NK-92 (cell line): ENCODE results near the gene OTUD3.
"Not testable (repeated sequence)": the region's sequence is repeated elsewhere in the genome, so short reads cannot be mapped to it uniquely, and the experiment has no call there.

Source experiments
- DNase-seq: peaks from one replicate; lab custom pipeline; 2025; ENCODE audit not compliant: unreplicated experiment; lab: John Stamatoyannopoulos, UW

Gene OTUD3

DNA sequence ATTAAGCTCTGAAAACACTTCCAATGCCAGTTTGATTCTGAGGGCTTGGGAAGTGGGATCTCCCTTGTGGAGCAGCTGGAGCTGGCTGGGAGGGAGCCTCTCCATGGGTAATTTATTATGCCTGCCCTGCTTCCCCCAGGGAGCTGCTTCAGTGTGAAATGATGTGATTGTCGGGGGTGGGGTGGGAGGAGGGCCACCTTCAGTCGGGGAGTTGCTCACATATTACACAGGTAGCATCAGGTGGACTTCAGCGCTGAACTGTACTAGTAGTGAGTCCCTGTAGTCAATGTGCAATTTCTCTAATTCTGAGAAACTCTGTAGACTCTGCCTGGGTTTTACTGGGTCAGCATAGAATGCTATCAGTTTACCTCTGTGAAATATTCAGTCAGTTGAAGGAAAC, 28.5 kb downstream of the OTUD3 start:
- no peak for DNase-seq

DNA sequence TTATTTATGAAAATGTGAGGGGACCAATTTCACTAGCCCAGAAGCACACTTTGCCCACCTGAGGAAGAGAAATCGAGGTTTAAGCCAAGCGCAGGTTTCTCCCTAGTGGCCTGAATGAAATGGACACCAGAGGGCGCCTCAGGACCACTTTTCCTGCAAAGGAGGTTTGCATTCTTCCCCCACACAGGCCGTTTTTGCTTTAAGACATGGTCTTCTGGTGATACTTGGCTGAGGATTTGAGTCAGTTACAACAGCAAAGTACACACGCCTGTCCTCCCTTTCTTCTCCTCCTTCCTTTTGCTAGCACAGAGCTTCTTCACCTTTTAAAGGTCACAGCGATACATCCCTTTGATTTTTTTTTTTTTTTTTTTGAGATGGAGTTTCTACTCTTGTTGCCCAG, 35.9 kb downstream of the OTUD3 start:
- DNase-seq, result no peak

GRCh38 chr1:19920132-19920710, 38.0 kb downstream of the OTUD3 start:
- no peak for DNase-seq

- DNase-seq, result no peak
Observed at GRCh38 chr1:19921310-19921709, 39.1 kb downstream of the OTUD3 start.

DNA sequence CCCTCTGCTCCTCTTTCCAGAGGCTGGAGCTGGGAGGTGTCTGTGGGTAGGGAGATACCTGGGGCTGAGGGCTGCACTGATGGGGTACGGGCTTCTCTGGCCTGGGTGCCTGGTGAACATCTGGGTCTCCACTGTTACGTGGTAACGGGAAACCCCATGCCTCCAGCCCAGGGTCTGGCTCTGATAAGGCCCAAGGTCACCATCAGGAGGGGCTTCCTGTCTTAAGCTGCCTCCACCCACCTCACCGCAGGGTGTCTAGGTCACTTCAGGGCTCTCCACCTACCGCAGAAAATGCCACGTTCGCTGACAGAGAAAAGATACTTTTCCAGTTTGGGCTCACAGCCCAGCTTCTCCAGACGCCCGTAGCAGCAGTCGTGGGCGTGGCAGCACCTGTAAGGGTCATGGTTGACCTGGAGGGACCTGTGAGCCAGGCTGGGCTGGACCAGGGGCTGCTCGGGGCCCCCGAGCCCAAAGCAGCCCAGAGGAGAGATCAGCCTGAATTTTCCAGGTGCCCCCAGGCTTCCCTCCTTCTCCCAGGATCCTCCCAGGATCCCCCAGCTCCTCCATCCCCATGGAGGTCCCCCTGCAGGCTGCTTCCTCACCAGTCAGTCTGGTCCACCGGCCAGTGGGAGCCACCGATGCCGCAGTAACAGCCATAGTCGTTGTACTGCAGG, 40.0 kb downstream of the OTUD3 start:
- DNase-seq, result no peak

GRCh38 chr1:19923137-19923952, 41.1 kb downstream of the OTUD3 start, which contains the start of gene PLA2G2E:
Gene PLA2G2E, minus strand, starts transcription at chr1:19923617. Its CDS starts 58 bp downstream, at chr1:19923559.
- DNase-seq, result no peak

GRCh38 chr1:19923953-19924346, 41.8 kb downstream of the OTUD3 start:
- DNase-seq, result no peak

DNA sequence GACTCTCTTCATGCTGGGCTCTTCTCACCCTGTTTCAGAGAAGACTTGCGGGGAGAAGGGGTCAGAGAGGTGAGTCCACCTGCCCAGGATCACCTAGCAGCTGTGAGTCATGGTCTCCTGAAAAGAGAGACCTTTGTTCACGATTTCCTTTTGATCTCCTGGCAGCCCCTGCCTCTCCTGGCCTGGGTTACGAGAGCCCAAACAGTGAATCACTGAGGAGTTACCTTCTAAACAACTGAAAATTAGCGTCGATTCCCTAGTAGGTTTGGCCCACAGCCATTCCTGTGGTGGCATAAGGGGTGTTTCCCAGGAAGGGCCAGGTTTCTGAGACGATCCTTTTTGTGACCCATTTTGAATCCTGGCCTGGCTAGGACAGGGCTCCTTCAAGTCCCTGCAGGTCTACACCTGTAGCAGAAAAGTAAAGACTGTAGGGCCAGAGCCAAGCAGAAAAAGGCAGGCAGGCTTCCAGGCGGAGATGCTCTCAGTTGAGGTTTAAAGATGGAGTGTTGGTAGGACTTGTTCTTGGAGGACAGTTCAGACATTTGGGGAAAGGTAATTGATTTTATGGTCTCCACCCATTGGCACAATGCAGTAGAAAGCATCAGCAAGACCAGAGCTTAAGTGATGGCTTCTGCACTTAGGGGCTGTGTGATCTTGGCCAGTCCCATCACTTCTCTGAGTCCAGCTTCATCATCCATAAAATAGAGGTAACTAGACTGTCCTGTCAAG, 43.3 kb downstream of the OTUD3 start:
- no peak for DNase-seq

GRCh38 chr1:19926296-19927129, 44.3 kb downstream of the OTUD3 start:
- DNase-seq, result no peak

- not testable (repeated sequence) for DNase-seq
Observed at GRCh38 chr1:19927130-19927421, 44.9 kb downstream of the OTUD3 start.

- no peak for DNase-seq
Observed at GRCh38 chr1:19932866-19933265, 50.7 kb downstream of the OTUD3 start.

GRCh38 chr1:19934336-19934735, 52.1 kb downstream of the OTUD3 start:
- no peak for DNase-seq

- DNase-seq, result no peak
Observed at GRCh38 chr1:19936061-19936750, 54.0 kb downstream of the OTUD3 start.

DNA sequence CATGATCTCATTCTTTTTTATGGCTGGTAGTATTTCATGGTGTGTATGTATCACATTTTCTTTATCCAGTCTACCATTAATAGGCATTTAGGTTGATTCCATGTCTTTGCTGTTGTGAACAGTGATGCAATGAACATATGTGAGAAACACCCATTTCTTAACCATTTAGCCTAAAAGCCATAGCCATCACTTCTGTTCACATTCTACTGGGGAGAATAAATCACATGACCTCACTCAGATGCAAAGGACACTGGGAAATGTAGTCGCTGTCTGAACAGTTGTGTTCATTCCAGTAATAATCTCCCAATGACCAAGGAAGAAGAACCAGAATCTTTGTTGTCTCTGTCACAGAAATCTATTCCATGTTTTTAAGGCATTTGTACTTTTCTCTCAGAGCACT, 56.3 kb downstream of the OTUD3 start:
- no peak for DNase-seq

DNA sequence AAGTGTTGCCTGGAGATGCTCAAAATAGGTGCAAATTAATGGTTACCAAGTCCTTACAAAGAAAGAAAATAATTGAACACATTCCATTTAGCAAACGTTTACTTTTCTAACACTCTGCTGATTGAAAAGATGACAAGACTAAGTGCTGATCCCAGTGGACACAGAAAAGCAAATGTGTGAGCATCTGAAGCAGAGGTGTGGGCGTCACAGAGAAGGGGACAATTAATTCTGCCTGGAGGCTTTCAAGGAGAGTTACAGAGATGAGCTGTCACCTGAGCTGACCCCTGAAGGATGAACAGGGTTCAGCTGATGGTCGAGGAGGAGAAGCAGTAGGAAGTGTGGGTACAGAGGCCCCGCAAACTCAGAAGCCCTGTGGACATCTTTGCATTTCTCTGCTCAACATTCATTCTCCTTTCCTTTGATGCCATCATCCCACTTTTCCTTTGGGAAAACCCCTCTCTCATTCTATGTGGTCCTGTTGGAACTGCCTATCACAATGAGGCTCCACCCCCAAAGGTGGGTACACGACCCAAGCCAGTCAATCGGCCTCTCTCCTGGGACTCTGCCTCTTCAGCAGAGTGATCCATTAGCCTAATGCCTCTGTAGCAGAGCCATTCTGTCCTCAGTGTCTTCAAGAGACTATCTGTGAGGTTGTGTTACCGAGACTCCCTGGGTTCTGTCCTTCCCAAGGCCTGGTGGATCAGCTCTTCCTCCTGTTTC, 58.5 kb downstream of the OTUD3 start:
- no peak for DNase-seq

DNA sequence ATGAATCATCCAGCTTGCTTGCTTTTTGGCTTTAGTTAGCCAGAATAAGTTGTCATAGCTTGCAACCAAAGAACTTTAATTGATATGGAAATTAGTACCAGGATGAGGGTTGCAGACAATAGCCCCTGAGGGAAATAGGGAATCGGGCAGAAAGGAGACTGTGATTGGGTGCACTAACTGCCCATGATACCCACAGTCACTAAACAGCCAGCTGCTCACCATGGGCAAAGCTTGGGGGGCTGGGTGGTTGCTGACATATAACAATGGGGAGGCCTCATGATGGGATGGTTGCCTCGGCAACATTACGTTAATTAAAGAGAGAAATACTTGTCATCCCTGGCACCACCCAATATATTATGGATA, 59.0 kb downstream of the OTUD3 start:
- no peak for DNase-seq

GRCh38 chr1:19942088-19942487, 59.9 kb downstream of the OTUD3 start:
- no peak for DNase-seq

DNA sequence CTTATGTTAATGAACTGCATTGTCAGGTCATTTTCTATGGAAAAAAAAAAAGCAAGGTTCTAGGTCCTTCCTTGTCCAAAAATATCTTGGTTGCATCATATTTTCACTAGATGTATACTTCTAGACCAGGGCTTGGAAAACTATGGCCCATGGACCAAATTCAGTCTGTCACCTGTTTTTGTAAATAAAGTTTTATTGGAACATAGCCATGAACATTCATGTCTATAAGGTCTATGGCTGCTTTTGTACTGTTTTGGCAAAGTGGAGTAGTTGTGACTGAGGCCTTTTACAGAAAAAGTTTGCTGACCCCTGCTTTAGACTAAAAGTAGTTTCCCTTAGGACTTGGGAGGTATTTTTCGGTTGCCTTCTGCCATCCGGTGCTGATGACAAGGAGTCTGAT, 60.5 kb downstream of the OTUD3 start:
- no peak for DNase-seq

GRCh38 chr1:19945914-19946313, 63.7 kb downstream of the OTUD3 start:
- DNase-seq, result no peak

- DNase-seq, result no peak
Observed at GRCh38 chr1:19946331-19946751, 64.1 kb downstream of the OTUD3 start.
